Measurements from ENCODE around the gene SLC25A6.
"Not testable (repeated sequence)": the region's sequence is repeated elsewhere in the genome, so short reads cannot be mapped to it uniquely, and the experiment has no call there.

SLC25A6 gene

DNA sequence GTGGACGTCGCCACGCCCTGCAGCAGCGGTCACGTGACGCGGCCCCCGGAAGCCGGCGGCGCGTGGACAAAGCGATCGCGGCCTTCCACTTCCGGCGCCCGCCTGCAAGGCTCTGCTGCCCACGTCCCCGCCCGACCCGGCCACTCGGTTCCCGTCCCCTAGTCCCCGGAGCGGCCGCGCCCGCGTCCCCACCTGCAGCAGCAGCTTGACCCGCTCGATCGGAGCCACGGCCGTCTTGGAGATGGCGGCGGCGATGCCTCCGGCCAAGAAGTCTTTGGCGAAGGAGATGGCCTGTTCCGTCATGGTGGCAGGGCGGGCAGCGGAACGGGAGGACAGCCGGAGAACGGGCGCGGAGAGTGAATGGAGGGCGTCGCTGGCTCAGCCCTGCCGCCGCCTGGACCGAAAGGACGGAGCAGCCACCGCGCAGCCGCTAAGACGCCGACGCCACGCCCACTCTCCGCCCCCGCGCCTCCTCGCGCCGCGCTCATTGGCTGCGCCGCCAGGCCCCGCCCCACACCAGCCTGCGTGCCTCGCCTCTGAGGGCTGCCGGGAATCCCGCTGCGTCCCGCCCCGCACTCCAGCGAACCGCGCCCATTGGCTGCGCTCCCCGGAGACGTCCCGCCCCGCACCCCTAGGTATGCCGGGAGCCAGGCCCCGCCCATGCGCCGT, at the start of gene SLC25A6:
Gene SLC25A6 (minus strand): TSS at position 407 of the 669 bp plus-strand sequence. CDS start 104 bp downstream, at position 303.
- no peak for DNase-seq

DNA sequence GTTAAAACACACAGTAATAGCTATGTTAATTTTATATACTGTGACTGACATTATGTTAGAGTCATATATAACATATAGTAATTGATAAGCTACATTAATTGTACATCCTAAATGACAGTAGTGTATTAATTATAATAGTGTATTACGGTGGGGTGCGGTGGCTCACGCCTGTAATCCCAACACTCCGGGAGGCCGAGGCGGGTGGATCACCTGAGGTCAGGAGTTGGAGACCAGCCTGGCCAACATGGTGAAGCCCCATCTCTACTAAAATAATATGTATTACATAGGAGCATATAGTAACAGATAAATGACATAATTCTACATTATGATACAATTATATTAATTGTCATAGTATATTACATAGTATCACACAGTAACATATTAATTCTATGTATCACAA, 48.6 kb upstream of the SLC25A6 start:
- no peak for DNase-seq

DNA sequence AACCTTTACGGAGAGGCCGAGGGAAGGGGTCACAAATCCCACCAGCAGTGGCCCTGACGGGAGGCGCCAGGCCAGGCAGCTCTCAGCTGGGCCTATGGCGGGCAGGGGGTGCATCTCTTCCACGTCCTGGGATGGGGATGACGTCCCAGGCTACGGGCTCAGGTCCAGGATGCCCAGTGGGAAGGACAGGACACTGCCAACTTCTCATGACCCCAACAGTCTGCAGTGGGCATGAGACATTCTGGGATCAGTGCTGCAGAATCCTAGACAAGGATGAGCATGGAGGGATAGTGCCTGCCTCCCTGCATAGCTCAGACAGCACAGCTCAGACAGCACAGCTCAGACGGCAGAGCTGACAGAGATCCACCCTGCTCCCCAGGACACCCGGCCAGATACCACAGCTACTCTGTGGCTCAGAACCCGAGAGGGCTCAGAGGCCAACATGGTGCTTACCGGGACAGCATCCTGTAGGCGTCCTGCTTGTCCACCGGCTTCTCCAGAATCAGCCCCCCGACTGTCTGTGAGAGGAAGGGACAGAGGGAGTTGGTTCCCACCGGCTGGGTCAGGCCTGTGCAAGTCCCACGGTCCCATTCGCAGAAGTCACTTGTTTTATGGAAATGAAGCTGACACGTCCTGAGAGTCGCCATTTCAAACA, 43.5 kb upstream of the SLC25A6 start:
- DNase-seq: no peak

DNA sequence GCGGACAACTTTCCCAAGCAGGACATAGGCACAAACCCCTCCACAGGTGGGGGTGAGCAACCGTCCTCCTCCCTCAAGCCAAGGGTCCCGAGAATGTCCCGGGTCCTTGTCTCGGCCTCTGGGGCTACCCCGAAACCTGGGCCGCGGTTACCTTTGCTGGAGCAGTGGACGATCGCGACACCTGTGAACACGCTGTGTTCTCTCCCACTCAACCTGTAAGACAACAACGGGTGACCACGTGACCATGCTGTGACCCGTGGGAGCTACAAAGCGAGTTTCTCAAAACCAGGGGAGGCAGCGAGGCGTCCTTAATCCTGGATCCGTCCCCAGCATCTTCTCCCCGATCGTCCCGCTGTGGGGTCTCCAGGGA, 42.9 kb upstream of the SLC25A6 start:
- no peak for DNase-seq

DNA sequence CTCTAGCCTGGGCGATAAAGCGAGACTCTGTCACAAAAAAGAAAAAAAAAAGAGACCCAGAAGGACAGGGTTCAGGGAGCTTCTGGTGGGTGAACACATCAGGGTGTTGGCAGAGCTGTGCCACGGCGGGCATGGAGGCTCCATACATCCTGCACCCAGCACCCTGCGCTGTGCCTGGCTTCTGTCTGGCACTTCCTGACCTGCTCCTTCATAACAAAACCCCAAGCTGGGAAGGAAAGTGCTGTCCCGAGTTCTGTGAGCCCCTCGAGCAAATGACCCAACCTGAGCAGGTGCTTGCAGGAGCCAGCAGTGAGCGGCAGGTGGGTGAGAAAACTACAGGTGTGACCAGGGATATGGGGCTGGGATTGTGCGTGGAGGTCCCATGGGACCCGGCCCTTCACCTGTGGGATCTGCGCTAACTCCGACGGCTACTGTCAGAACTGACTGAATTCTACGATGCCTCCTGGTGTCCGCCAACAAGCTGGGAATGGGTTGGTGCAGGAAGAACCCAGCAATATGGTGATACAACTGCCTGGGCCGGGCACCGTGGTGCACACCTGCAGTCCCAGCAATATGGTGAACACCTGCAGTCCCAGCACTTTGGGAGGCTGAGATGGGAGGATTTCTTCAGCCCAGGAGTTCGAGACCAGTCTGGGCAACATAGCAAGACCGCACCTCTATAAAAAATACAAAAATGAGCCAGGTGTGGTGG, 41.9 kb upstream of the SLC25A6 start:
- no peak for DNase-seq

DNA sequence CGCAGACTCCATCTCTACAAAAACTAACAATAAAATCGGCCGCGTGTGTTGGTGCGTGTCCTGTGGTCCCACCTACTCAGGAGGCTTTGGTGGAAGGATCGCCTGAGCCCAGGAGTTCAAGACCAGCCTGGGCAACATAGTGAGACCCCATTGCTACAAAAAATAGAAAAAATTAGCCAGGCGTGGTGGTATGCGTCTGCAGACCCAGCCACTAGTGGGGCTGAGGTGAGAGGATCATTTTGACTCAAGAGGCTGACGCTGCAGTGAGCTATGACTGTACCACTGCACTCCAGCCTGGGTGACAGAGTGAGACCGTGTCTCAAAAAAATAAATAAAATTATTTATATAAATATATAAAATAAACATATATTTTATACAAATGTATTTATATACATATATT, 38.5 kb upstream of the SLC25A6 start:
- DNase-seq: no peak

DNA sequence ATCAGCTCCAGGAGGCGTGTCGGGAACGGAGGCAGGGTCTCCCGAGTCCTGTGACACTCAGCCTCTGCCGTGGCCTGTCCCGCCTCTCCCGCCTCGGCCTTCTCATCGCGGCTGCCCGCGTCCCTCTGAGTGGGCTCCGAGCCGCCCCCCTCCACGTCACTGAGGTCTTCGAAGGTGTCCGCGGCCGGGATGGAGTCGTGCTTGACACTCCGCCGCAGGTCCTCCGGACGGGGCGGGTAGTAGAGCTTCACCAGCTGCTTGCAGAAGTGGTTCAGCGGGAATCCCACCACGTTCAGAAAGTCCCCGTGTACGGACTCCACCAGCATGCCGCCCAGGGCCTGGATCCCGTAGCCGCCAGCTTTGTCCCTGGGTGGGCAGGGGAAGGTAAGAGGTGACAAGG, 35.8 kb upstream of the SLC25A6 start:
- no peak for DNase-seq

DNA sequence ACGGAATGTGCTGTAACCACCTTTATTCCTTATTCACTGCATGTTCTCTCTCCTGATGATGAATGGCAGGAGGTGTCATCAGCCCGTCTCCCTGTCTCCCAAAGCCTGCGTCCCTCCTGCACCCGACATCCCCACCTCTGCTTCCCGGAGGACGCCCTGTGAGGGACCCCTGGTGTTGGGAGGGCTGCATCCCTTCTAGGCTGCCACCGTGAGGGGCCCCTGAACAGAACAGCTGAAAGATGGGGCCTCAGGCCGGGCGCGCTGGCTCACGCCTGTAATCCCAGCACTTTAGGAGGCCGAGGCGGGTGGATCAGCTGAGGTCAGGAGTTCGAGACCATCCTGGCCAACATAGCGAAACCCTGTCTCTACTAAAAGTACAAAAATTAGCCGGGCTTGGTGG, 34.4 kb upstream of the SLC25A6 start:
- not testable (repeated sequence) for DNase-seq

DNA sequence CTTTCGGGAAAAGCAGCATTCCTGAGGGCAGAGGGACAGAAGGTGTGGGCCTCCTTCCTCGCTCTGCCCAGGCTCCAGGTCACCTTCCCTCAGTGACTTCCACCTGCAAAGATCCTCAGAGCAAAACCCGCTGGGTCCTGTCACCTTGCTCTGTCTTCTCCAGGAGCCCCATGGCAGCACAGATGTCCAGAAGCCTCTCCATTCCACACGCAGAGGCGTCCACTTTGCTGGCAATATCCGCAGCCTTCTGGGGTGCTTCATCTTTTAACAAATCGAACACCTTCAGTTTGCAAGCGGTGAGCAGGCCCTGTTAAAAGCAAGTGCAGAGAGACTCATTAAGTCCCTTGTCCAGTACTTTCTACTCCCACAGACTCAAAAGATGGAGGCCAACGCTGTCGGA, 33.5 kb upstream of the SLC25A6 start:
- no peak for DNase-seq

DNA sequence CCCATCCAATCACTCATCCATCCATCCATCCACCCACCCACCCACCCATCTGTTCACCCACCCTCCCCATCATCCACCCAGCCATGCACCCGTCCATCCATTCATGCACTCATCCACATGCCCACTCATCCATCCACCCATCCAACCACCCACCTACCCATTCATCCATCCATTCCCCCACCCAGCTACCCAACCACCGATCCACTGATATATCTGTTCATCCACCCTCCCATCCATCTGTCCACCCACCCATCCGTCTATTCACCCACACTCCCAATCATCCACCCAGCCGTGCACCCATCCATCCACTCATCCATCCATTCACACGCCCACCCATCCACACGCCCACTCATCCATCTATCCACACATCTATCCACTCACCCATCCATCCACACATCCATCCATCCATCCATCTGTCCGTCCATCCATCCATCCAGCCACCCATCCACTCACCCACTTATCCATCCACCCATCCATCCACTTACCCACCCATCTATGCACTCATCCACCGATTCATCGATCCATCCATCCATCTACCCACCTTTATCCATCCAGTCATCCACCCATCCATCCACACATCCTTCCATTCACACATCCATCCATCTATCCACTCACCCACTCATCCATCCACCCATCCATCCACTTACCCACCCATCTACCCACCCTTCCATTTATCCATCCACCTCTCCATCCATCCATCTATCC, 32.4 kb upstream of the SLC25A6 start:
- DNase-seq: no peak

DNA sequence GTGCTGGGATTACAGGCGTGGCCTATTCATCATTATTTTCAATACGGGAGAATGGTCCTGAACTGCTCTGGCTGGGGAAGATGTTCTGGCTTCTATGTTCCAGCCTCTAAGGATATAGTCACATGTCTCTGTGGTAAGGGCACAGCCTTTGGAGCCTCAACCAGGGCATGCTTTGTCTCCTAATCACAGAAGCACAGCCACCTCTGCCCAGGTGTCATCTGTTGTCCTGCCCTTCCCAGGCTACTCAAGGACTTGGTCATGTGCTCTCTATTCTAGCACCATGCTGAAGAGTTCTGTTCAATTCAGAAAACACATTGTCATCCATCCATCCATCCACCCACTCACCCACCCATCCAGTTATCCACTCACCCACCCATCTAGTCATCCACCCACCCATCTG, 31.3 kb upstream of the SLC25A6 start:
- DNase-seq: no peak

DNA sequence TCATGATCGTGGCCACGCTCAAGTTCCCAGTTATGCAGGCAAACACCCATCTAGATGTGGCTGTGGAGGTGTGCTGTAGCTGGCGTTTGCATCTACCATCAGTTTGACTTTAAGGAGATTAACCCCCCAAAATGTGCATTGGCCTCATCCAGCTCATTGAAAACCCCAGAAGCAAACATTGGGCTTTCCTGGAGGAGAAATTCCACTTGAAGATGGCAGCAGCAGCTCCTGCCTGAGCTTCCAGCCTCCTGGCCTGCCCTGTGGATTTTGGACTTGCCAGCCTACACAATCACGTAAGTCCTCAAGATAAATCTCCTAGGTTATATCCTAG, 30.2 kb upstream of the SLC25A6 start:
- no peak for DNase-seq

DNA sequence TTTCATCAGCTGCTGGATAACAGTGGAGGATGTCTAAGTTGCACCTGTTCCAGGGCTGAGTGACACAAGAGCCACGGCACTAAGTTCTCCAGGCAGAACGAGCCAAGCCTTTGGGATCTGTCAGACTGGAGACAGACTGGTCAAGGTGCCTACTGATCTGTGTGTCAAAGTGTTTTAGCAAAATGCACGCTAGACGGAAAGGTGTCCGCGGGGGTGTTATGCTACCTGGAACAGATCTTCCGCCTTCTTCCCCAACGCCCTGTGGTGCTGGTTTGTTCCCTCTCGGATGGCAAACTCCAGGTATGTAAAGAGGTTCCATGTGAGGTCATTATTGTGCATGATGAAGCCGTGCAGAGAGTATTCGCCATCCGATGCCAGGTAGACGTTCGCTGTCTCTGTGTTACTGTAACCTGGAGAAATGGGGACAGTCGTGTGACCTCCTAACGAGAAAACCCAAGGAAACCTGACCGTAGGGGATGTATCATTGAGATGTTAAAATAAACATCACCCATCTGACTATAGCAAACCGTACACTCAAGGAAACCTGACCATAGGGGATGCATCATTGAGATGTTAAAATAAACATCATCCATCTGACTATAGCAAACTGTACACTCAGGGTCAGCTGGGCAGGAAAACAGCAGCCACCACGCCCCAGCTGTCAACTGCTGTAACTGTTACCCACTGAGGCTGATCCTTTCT, 29.7 kb upstream of the SLC25A6 start:
- DNase-seq: no peak

DNA sequence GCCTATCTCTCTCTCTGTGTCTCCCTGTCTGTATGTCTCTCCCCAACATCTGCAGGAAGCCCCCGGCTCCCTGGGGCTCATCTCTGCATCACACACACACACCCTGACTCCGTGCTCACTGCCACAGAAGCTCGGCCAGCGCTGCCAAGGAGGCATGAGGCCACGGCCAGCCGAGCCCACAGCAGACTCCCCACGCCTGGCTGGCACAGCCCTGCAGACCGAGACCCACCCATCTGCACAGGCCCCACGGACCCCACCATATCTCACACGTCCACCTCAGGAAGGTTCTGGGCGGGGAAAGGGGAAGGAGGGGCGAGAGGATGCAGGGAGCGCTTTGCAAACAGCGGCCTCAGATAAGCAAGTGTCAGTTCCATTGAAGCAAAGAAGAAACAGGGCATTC, 28.5 kb upstream of the SLC25A6 start:
- no peak for DNase-seq

DNA sequence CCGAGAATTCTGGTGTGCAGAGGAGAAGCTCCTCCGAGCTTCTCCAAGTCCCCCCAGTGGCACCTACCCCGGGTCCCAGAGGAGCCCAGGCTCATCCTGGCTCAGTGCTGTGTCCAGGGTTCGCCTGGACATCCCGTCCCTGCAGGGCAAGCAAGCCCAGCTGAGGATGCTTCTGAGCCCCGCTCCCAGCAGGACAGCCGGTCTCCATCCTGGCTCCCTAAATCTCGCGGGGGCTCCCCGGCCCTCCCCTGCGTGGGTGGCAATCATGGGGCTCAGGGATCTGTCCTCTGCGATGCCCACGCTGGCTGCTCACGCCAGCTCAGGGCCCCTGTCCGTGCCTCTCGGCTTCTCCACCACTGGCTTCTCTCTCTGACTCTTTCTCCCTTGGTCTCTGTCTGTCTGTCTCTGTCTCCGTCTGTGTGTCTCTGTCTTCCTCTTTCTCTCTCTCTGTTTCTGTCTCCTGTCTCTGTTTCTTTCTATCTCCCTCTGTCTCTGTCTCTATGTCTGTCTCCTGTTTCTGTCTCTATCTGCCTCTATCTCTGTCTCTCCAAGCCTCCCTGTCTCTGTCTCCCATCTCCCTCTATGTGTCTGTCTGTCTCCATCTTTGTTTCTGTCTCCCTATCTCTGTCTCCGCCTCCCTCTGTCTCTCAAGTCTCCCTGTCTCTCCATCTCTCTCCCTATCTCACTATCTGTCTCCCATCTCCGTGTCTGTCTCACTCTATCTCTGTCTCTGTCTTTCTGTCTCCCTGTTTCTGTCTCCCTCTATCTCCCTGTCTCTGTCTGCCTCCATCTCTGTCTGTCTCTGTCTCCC, 27.8 kb upstream of the SLC25A6 start:
- no peak for DNase-seq

DNA sequence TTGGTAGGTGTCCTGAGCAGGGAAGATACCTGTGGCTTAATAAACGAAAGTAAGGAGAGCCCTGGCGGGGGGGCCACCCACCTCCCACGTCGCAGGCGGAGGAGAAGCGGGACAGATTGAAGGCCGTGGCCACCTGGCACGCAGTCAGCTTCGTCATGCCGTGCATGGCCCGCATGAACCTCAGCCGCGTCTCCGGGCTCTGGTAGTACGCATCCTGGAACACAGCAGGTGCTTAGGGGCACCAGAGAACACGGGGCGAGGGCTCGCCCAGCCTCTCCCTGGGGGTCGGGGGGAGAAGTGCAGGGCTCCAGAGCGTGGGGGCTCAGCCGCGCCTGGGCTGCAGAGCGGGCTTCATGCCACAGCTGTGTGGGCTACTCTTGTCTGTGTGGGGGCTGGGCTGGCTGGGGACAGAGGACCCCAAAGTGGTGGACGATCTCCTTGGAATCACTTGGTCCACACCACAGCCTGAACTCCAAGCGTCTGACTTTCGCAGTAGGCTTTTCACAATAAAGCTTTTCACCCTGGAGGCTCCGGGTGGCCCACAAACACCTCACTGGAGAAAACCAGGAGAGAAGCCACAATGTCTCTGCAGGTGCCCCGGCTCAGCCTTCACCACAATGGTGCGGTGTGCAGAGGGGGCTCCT, 27.1 kb upstream of the SLC25A6 start:
- DNase-seq: no peak

DNA sequence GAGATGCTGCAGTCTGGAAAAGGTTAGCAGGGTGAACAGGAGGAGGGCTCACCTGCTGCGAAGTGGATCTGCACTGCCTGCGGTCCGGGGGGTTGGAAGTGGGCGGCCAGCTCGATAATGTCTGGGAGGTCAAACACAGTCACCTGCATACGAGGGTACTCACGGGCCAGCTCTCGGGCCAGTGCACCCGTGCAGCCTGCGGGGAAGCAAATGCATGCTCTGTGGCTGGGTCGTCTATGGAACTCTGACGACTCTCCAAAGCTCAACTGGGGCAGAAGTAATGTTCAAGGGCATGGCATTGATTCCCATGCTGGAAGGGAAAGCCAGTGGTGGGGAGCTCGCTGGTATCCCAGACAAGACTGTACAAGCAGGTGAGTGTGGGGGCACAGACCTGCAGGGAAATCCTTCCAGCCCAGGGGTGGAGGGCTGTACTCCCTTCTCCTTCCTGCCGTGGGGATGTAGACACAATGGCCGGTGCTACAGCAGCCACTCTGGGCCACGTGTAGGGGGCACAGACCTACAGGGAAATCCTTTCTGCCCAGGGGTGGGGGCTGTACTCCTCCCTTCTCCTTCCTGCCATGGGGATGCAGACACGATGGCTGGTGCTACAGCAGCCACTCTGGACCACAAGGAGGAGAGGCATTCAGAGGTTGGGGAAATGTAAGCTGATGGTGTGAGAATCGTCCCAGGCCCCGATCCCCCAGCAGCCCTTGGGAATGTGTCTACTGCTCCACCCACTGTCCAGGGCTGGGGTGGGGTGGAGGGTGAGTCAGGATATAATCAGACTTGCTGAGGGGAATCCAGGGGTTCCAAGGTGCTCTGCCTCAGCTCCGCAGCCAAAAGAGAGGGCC, 26.2 kb upstream of the SLC25A6 start:
- no peak for DNase-seq

DNA sequence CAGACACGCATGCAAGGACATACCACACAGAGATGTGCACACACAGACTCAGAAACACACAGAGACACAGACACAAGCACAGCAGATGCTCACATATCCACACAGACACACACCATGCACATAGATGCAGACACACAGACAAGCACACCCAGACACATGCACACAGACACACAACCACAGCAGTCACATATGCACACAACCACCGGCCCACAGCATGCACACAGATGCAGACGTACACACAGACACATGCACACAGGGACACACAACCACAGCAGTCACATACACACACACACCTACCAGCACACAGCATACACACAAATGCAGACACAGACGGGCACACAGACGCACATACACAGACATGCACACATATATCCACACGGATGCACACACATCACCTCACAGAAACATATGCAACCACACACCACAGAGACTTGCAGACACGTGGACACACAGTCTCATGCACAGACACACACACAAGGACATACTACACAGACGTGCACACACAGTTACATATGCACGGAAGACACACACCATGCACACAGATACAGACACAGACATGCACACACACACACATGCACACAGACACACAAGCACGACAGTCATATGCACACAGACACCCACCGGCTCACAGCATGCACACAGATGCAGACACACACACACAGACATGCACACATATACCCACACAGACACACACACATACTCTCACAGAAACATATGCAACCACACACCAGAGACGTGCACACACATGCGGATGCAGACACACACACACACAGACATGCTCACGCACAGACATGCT, 25.2 kb upstream of the SLC25A6 start:
- DNase-seq: no peak

DNA sequence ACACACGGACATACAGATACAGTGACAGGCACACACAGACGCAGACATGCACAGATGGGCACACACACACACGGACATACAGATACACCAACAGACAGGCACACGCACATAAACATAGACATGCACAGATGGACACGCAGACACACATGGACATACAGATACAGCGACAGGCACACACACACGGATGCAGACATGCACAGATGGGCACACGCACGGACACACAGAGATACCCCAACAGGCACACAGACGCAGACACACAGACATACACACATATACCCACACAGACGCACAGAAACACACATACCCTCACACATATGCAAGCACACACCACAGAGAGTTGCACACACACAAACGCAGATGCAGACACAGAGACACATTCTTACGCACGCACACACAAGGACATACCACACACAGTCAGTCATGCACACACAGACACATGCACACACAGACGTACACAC, 24.4 kb upstream of the SLC25A6 start:
- no peak for DNase-seq
